ENCODE results near the gene IDH3G.
"Not testable (repeated sequence)": the region's sequence is repeated elsewhere in the genome, so short reads cannot be mapped to it uniquely, and the experiment has no call there.

The IDH3G gene

DNA sequence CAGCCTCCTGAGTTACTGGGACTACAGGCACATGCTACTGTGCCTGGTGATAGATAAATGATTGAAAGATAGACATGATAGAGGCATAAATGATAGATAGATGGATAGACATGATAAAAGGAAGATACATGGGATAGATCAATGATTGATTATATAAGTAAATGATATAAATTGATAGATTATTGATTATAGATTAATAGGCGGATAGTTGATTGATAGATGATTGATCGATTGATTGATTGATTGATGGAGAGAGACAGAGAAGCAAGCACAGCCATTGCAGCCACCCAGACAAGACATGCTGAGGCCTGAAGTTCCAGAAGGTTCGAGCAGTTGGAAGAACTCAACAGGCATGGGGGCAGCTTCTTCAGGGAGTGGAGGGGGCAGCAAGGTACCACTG lies 47.8 kb downstream of the IDH3G start:
- ChIA-PET CTCF (no interaction called here), POLR2A (no interaction called here)
- DNase-seq (ENCODE audit: extremely low spot score) = no peak
- TF ChIP-seq, protein P1, sequence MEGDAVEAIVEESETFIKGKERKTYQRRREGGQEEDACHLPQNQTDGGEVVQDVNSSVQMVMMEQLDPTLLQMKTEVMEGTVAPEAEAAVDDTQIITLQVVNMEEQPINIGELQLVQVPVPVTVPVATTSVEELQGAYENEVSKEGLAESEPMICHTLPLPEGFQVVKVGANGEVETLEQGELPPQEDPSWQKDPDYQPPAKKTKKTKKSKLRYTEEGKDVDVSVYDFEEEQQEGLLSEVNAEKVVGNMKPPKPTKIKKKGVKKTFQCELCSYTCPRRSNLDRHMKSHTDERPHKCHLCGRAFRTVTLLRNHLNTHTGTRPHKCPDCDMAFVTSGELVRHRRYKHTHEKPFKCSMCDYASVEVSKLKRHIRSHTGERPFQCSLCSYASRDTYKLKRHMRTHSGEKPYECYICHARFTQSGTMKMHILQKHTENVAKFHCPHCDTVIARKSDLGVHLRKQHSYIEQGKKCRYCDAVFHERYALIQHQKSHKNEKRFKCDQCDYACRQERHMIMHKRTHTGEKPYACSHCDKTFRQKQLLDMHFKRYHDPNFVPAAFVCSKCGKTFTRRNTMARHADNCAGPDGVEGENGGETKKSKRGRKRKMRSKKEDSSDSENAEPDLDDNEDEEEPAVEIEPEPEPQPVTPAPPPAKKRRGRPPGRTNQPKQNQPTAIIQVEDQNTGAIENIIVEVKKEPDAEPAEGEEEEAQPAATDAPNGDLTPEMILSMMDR (IDR thresholded peaks at IDR 0.05; ENCODE audit: control extremely low read depth, extremely low read depth, low read depth, missing control alignments) = no peak

DNA sequence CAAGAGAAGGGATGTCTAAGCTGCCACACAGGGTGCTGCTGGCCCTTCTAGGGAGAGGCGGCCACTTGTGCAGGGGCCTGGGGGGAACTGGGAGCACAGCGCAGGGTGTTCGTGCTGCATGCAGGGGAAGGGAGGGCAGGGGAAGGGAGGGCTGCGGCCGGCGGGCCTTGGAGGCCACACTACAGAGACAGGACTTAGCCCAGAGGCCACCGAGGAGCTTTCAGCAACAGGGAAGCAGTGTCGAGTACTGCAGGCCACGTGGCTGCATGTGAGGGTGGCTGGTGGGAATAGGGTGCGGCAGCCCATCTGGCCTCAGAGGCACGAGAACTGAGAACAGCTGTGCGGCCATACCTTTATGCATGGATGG lies 49.1 kb downstream of the IDH3G start:
- DNase-seq (ENCODE audit: extremely low spot score); POLR2A ChIA-PET; CTCF ChIA-PET: not testable (repeated sequence)

DNA sequence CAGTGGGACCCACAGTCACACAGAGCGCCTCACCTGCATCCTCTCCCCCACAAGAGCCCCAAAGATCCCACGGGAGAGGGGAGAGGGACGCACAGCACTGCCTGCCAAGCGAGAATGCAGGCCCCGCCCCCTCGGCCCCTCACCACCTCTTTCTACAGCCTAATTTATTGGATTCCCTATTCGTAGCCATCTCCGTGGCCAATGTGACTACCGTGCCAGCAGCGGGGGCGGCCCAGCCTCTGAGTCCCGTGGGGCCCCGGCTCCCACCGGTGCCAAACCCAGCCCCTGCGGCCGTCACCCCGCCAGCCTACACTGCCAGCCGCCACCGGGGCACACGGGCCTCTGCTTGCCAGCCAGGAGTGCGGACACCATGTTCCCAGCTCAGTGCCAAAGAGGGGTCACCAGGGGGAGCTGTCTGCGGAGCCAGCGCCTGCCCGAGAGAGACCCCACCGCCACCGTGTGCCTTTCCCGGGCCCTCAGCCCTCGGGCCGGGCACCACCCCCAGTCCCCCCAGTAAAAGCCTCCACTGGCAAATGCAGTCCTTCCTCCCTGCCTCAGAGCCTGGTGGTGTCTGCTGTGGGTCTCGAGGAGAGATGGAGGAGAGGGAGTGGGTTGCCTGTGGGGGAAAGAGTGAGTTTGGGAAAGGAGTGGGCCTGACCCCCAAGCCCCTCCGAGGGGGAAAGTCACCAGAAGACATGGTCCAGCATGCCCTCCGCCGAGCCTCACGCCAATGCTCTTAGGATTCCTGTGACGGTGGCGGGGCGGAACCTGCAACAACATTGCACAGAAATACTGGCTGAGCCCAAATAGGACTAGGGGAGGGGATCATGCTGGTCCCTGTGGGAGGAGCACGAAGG lies 49.7 kb downstream of the IDH3G start:
- no peak for DNase-seq (ENCODE audit: extremely low spot score)
- POLR2A ChIA-PET = no interaction called here
- CTCF ChIA-PET = no interaction called here
- TF ChIP-seq, protein P1 (IDR thresholded peaks at IDR 0.05; ENCODE audit: control extremely low read depth, extremely low read depth, low read depth, missing control alignments) = no peak

DNA sequence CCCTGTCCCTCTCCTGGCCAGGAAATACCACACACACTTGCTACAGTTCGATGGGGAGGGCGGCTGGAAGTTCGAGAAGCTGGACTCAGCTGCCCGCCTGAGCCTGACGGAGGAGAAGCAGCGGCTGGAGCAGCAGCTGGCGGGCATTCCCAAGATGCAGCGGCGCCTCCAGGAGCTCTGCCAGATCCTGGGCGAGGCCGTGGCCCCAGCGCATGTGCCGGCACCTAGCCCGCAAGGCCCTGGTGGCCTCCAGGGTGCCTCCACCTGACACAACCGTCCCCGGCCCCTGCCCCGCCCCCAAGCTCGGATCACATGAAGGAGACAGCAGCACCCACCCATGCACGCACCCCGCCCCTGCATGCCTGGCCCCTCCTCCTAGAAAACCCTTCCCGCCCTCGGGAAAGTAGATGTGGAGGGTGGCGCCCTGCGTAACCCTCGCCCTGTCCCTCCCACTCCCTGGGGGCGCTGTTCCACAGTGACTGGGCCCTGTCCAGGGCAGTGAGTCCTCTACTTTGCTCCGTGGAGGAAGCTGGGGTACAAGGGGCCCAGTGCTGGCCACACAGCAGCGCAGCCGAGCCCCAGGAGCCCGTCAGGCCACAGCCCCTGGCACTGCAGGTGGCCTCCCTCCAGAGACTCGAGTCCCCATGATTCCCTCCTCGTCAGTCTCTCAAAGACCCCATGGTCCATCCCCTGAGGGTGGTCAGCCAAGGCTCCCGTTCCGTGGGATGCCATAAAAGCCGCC lies 50.5 kb downstream of the IDH3G start:
- DNase-seq (ENCODE audit: extremely low spot score); CTCF ChIA-PET; POLR2A ChIA-PET: not testable (repeated sequence)

DNA sequence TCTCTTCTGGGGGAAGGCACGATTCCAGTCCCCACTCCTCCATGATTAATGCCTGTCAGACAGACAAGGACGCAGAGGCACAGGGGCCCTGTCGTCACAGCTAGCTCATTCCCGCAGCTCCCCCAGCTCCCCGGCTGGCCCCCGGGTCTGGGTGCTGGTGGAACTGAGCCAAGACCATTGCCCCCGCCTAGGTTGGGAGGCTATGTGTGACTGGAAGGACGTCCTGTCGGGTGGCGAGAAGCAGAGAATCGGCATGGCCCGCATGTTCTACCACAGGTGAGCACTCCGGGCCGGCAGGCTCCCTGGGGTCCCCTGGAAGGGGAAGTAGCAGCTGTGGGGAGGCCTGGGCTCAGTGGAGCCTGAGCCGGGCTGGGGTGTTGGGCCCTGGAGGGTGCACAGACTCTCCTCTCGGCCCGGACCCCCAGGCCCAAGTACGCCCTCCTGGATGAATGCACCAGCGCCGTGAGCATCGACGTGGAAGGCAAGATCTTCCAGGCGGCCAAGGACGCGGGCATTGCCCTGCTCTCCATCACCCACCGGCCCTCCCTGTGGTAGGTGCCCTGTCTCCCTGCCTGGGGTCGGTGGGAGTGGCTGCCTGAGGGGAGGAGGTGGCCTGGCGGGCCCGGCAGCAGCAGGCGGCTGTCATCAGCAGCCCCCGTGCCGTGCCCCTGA lies 51.2 kb downstream of the IDH3G start:
- DNase-seq (ENCODE audit: extremely low spot score); POLR2A ChIA-PET; CTCF ChIA-PET: not testable (repeated sequence)

DNA sequence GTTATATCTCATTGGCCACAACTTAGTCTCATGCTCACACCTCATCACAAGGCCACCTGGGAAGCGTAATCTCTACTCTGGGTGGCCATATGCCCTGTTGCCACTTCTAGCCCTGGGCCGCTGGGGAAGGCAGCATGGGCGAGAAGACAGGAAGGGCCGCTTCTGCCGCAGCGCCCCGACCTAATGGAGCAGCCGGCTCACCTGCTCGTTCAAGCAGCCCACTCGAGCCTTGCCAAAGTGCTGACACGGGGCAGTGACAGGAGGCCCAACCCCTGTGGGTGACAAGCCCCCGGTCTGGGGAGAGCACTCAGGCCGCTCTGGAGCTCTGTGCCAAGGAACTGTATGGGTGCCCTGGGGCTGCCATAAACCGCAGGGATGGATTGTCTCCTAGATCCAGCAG lies 52.1 kb downstream of the IDH3G start:
- CTCF ChIA-PET; POLR2A ChIA-PET; DNase-seq (ENCODE audit: extremely low spot score): not testable (repeated sequence)

DNA sequence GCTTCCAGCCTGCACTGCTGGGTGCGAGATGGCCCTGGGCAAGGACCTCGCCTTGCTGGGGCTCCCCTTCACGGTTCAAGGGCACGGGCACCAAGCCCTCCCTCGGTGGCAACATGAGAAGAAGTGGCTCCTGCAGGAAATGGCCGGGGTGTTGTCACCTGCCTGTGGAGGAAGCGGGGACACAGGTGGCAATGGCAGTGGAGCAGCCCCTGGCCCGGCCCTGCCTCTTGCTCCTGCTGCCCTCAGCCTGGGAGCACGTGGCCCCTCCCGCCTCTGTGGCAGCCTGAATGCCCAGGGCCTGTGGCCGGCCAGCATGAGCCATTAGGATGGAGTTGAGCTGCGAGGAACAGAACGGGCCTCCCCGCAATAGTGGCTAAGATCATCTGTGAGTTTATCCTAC lies 52.7 kb downstream of the IDH3G start:
- ChIA-PET POLR2A (no interaction called here), CTCF (no interaction called here)
- DNase-seq (ENCODE audit: extremely low spot score) = no peak
- TF ChIP-seq, protein P1 (IDR thresholded peaks at IDR 0.05; ENCODE audit: control extremely low read depth, extremely low read depth, low read depth, missing control alignments) = no peak

DNA sequence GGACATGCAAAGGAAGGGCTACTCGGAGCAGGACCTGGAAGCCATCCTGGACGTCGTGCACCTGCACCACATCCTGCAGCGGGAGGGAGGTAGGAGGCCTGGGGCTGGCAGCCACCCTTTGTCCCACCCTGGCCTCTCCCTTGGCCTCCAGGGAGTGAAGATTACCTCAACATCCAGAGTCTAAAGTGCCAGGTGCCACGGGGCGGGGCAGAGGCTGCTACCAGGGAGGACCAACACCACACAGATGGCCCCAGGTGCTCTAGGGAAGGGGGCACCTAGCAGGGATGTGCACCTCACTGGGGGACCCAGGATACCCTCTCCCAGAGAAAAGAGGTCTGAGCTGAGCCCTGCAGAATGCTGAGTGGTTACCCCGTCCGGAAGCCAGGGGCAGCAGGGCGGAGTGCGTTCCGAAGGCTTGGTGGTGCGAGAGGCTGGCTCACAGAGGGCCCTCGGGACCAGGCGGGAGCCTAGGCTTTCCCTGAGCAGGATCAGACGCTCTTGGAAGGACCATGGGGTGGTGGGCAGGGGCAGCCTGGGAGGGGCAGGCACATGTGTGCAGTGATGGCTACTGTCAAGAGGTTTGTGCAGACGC lies 53.4 kb downstream of the IDH3G start:
- CTCF ChIA-PET = no interaction called here
- POLR2A ChIA-PET = no interaction called here
- DNase-seq (ENCODE audit: extremely low spot score) = no peak
- TF ChIP-seq, protein P1 (IDR thresholded peaks at IDR 0.05; ENCODE audit: control extremely low read depth, extremely low read depth, low read depth, missing control alignments) = no peak
